Cardiac septum (tissue), 1 donor: ENCODE data around the gene BCKDK. TPM values are rescaled to one million over a fixed set of nuclear protein-coding genes. Genes with fewer than 3 reads are reported as not detected.
"Not testable (repeated sequence)": the region's sequence is repeated elsewhere in the genome, so short reads cannot be mapped to it uniquely, and the experiment has no call there.

ENCODE experiments used
- DNase-seq: peaks from one replicate; pipeline ENCODE4 v3.0.0-alpha.2; 2020; ENCODE audit warnings: low spot score
- intact Hi-C: fragments of 100-400 bp; cut with DNase I; formaldehyde crosslinking; loops from one replicate; pipeline ENCODE4 v1.14.0; 2022
- total RNA-seq: library from RNA; stranded (reverse); fragmentation: NEBNext Ultra II Directional; extraction: Animal tissue kit (Norgen Biotek cat#: 25700); gene quantifications from one replicate; pipeline ENCODE4 v1.2.1, GENCODE V29; 2021
- donor health status: DM: no; HTN: no; CAD: no.

Gene BCKDK
- total RNA-seq, 1 donor from 2014 or later: 56.4 TPM

DNA sequence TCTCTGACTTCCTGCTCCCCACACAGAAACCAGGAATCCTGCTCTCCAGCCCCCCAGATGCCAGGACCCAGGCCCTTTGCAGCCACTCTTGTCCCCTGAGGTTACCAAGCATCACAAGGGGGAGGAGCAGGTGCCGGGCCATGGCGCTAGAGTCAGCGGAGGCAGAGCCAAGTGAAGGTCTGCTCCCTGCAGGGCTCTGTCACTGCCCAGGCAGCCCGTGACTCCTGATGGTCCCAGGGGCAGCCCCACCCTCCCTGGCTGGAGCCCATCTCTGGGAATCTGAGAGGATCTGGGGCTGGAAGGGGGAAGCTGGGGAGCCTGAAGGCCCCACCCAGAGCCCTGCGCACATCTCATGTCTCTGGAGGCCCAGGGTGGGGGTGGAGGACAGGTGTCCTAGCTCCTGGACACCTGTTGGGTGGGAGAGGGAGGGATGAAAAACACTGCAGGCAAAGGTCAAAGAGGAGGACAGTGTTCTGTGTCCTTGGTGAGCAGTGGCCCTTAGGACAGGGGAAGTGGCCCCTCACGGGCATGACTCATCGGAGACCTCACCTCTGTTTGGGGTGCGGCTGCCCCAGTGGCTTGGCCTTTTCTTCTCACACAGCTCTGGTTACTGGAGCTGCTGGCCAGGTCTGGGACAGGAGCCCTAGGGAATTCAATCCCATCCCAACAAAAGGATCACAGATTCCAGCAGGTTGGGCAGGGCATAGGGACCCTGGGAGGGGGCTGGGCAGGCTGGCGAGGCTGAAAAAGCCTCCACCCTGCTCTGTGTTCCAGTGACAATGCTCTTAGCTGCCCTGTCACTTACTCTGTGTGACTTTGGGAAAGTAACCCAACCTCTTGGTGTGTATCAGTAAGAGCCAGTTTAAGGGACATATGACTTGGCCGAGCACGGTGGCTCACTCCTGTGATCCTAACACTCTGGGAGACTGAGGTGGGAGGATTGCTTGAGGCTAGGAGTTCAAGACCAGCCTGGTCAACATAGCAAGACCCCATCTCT, 42.0 kb downstream of the BCKDK start, which contains the start of gene PRSS36:
Gene PRSS36 (minus strand): TSS at position 173 of the 997 bp plus-strand sequence. CDS start 31 bp downstream, at position 142.
- intact Hi-C loops: no loop called here
- DNase-seq: no peak

DNA sequence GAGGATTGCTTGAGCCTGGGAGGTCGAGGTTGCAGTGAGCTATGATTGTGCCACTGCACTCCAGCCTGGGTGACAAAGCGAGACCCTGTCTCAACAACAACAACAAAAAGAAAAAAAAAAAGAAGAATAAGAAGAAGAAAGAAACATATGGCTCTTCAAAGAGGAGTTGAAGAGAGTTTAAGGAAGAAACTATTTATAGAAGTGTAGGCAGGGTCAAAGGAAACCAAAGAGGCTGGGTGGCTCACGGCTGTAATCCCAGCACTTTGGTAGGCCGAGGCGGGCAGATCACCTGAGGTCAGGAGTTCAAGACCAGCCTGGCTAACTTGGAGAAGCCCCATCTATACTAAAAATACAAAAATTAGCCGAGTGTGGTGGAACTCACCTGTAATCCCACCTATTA, 42.8 kb downstream of the BCKDK start:
- intact Hi-C loops, DNase-seq: not testable (repeated sequence)

DNA sequence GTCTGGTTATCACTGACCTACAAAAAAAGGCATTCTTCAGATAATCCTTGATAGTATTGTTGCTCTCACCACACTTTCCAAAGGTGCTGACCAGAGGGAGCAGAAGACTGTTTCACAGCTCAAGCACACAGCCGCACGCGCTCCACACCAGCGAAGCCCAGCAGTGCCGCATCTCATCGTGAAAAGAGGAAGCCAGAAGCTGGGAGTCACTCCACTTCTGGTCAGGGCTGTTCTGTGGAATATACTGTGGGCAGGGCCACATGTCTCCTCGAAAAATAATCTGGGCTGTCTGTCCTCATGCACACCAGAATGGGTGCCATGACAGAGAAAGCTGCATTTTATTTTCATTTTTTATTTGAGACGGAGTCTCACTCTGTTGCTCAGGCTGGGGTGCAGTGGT, 49.0 kb downstream of the BCKDK start:
- intact Hi-C loops: no loop called here
- no peak for DNase-seq

Other genes with a start within 250 kb of the BCKDK start
- gene BCL7C, start 214.3 kb upstream of the BCKDK start, total RNA-seq: 27.6 TPM
- gene CTF1, start 211.8 kb upstream of the BCKDK start, total RNA-seq: 17.7 TPM
- gene FBXL19, start 184.8 kb upstream of the BCKDK start, total RNA-seq: 8.0 TPM
- gene ORAI3, start 159.3 kb upstream of the BCKDK start, total RNA-seq: 9.5 TPM
- gene SETD1A, start 150.6 kb upstream of the BCKDK start, total RNA-seq: 9.6 TPM
- 5.4 TPM for gene HSD3B7, start 123.2 kb upstream of the BCKDK start, total RNA-seq
- gene STX1B, start 97.7 kb upstream of the BCKDK start, total RNA-seq: 1.6 TPM
- gene STX4, start 74.8 kb upstream of the BCKDK start, total RNA-seq: 41.1 TPM
- 5.9 TPM for gene ZNF668, start 34.1 kb upstream of the BCKDK start, total RNA-seq
- 9.6 TPM for gene ZNF646, start 34.0 kb upstream of the BCKDK start, total RNA-seq
- gene PRSS53, start 19.4 kb upstream of the BCKDK start, total RNA-seq: 0.59 TPM
- gene VKORC1, start 13.6 kb upstream of the BCKDK start, total RNA-seq: 42.1 TPM
- gene KAT8, start 9.3 kb downstream of the BCKDK start, total RNA-seq: 56.5 TPM
- not detected for gene PRSS8, start 27.3 kb downstream of the BCKDK start, total RNA-seq
- gene PRSS36, start 41.7 kb downstream of the BCKDK start, total RNA-seq: 1.1 TPM
- gene FUS, start 71.8 kb downstream of the BCKDK start, total RNA-seq: 158 TPM
- gene PYCARD, start 94.4 kb downstream of the BCKDK start, total RNA-seq: 3.2 TPM
- 2.4 TPM for gene TRIM72, start 105.7 kb downstream of the BCKDK start, total RNA-seq
- not detected for gene PYDC1, start 108.7 kb downstream of the BCKDK start, total RNA-seq
- 4.8 TPM for gene ITGAM, start 151.6 kb downstream of the BCKDK start, total RNA-seq
- 5.9 TPM for gene ITGAX, start 246.8 kb downstream of the BCKDK start, total RNA-seq